H1 (cell line): Measurements from ENCODE around the gene TBC1D20. TPM values are rescaled to one million over a fixed set of nuclear protein-coding genes. Genes with fewer than 3 reads are reported as not detected.

Source experiments
- CTCF ChIA-PET: fragments of 300-600 bp; sonication (Branson Sonifier 250); formaldehyde crosslinking; loops from one replicate; lab custom pipeline; 2021; ENCODE audit not compliant: partially characterized antibody; lab: Charles Lee
- POLR2A ChIA-PET: fragments of 300-600 bp; sonication (Branson Sonifier 250); formaldehyde crosslinking; loops from one replicate; lab custom pipeline; 2021; ENCODE audit warnings: inconsistent platforms; ENCODE audit not compliant: partially characterized antibody; lab: Charles Lee
- DNase-seq, 2 experiments: peaks; one replicate each; pipeline versions ENCODE4 v3.0.0 to v3.0.0-alpha.2; 2010 to 2022; ENCODE audit warnings: low spot score in 2 of 2, low read depth in 1 of 2, mixed read lengths in 1 of 2
- FAIRE-seq: peaks from 2 replicates; lab custom pipeline; 2011; peaks lifted over from hg19 to GRCh38; lab: Jason Lieb, UNC
- H2AFZ ChIP-seq: 2 replicates; pipeline ENCODE4 v1.8.1; 2012; ENCODE audit warnings: low read length, inconsistent platforms
- H2AK5ac ChIP-seq: 2 replicates; pipeline ENCODE4 v1.6.1; 2013; ENCODE audit warnings: low read depth, low read length
- H2BK120ac ChIP-seq: replicated peaks from 2 replicates; pipeline ENCODE3; 2013; ENCODE audit warnings: low read depth, low read length, inconsistent platforms
- H2BK12ac ChIP-seq: 2 replicates; pipeline ENCODE4 v1.6.1; 2013; ENCODE audit warnings: low read depth, low read length
- H2BK15ac ChIP-seq: 2 replicates; pipeline ENCODE4 v1.6.1; 2013; ENCODE audit warnings: low read length
- H2BK20ac ChIP-seq: 2 replicates; pipeline ENCODE4 v1.6.1; 2013; ENCODE audit warnings: low read length
- H2BK5ac ChIP-seq: 2 replicates; pipeline ENCODE4 v1.6.1; 2013; ENCODE audit warnings: low read depth, low read length
- H3K14ac ChIP-seq: 2 replicates; pipeline ENCODE4 v1.6.1; 2013; ENCODE audit warnings: inconsistent platforms; ENCODE audit not compliant: insufficient read length
- H3K18ac ChIP-seq: 2 replicates; pipeline ENCODE4 v1.6.1; 2013; ENCODE audit warnings: low read length; ENCODE audit errors: extremely low read depth
- H3K23ac ChIP-seq: 2 replicates; pipeline ENCODE4 v1.6.1; 2013; ENCODE audit warnings: inconsistent platforms; ENCODE audit not compliant: insufficient read length
- H3K23me2 ChIP-seq: 2 replicates; pipeline ENCODE4 v1.6.1; 2013; ENCODE audit warnings: low read depth, low read length
- H3K27ac ChIP-seq: 2 replicates; pipeline ENCODE4 v1.6.1; 2011; ENCODE audit warnings: low read depth, low read length, inconsistent platforms
- H3K27me3 ChIP-seq, 4 experiments: replicated peaks in 1 of 4; 1 replicate in 1 of 4; 2 replicates in 3 of 4; pipeline versions ENCODE4 v1.6.1 to v1.8.1; 2011 to 2013; ENCODE audit warnings: low read length in 3 of 4, mild to moderate bottlenecking in 3 of 4, inconsistent platforms in 2 of 4, mixed read lengths in 2 of 4, moderate library complexity in 1 of 4; ENCODE audit not compliant: control insufficient read depth in 3 of 4, insufficient read depth in 3 of 4; ENCODE audit errors: extremely low read depth in 1 of 4
- H3K36me3 ChIP-seq, 4 experiments: 2 replicates each; pipeline versions ENCODE4 v1.6.1 to v1.8.1; 2011 to 2013; ENCODE audit warnings: mild to moderate bottlenecking in 4 of 4, low read length in 3 of 4, moderate library complexity in 2 of 4, control low read depth in 1 of 4, inconsistent platforms in 1 of 4; ENCODE audit not compliant: insufficient read depth in 4 of 4, control insufficient read depth in 2 of 4
- H3K4ac ChIP-seq: replicated peaks from 2 replicates; pipeline ENCODE3; 2013; ENCODE audit warnings: low read length, low read depth, mixed read lengths, inconsistent platforms; ENCODE audit not compliant: insufficient read length
- H3K4me1 ChIP-seq, 4 experiments: replicated peaks in 1 of 4; 1 replicate in 1 of 4; 2 replicates in 3 of 4; pipeline versions ENCODE4 v1.6.1 to v1.8.1; 2011 to 2013; ENCODE audit warnings: low read length in 3 of 4, inconsistent platforms in 2 of 4, mixed read lengths in 1 of 4; ENCODE audit not compliant: insufficient read depth in 4 of 4, control insufficient read depth in 3 of 4
- H3K4me2 ChIP-seq, 2 experiments: 2 replicates each; pipeline versions ENCODE4 v1.6.1 to v1.8.1; 2011 to 2013; ENCODE audit warnings: low read depth in 2 of 2, low read length in 2 of 2, control low read depth in 1 of 2, inconsistent platforms in 1 of 2, mild to moderate bottlenecking in 1 of 2; ENCODE audit not compliant: insufficient read depth in 1 of 2
- H3K4me3 ChIP-seq, 4 experiments: fragments of 200-600, 300-600 bp in 1 of 4; sonication (generic), shearing (Covaris generic), sonication (Bioruptor Twin) in 1 of 4; 2 replicates each; pipeline versions ENCODE4 v1.5.1 to v1.8.1; 2011 to 2016; ENCODE audit warnings: low read length in 4 of 4, low read depth in 3 of 4, control low read depth in 2 of 4, inconsistent platforms in 2 of 4, mild to moderate bottlenecking in 2 of 4, mixed read lengths in 1 of 4, moderate library complexity in 1 of 4; ENCODE audit not compliant: insufficient read depth in 2 of 4; ENCODE audit errors: extremely low read depth in 1 of 4
- H3K56ac ChIP-seq: replicated peaks from 2 replicates; pipeline ENCODE3; 2013; ENCODE audit warnings: low read depth, mild to moderate bottlenecking, mixed read lengths, low read length, inconsistent platforms; ENCODE audit not compliant: insufficient read length
- H3K79me1 ChIP-seq: 2 replicates; pipeline ENCODE4 v1.6.1; 2013; ENCODE audit warnings: low read depth, low read length, control low read depth
- H3K79me2 ChIP-seq, 2 experiments: 2 replicates each; pipeline versions ENCODE4 v1.6.1 to v1.8.1; 2012 to 2013; ENCODE audit warnings: low read length in 2 of 2, mild to moderate bottlenecking in 2 of 2, inconsistent platforms in 1 of 2; ENCODE audit not compliant: insufficient read depth in 2 of 2, control insufficient read depth in 1 of 2
- H3K9ac ChIP-seq, 4 experiments: replicated peaks in 1 of 4; 1 replicate in 1 of 4; 2 replicates in 3 of 4; pipeline versions ENCODE4 v1.6.1 to v1.8.1; 2011 to 2013; ENCODE audit warnings: low read depth in 3 of 4, low read length in 3 of 4, control low read depth in 2 of 4, mild to moderate bottlenecking in 2 of 4, moderate library complexity in 2 of 4, inconsistent platforms in 1 of 4; ENCODE audit errors: extremely low read depth in 1 of 4
- H3K9me3 ChIP-seq, 2 experiments: 2 replicates each; pipeline versions ENCODE4 v1.6.1 to v1.8.1; 2012 to 2013; ENCODE audit warnings: mild to moderate bottlenecking in 2 of 2, moderate library complexity in 2 of 2, control low read depth in 1 of 2, inconsistent platforms in 1 of 2, low read depth in 1 of 2, low read length in 1 of 2, mixed read lengths in 1 of 2; ENCODE audit not compliant: insufficient read depth in 2 of 2
- H4K20me1 ChIP-seq, 2 experiments: replicated peaks in 1 of 2; 2 replicates each; pipeline versions ENCODE3 to v1.8.1; 2011 to 2013; ENCODE audit warnings: inconsistent platforms in 2 of 2, low read length in 2 of 2, mild to moderate bottlenecking in 1 of 2; ENCODE audit not compliant: insufficient read depth in 2 of 2, control insufficient read depth in 1 of 2
- H4K5ac ChIP-seq: 2 replicates; pipeline ENCODE4 v1.6.1; 2013; ENCODE audit warnings: low read length, low read depth, mixed read lengths, inconsistent platforms; ENCODE audit not compliant: insufficient read length
- H4K8ac ChIP-seq: 2 replicates; pipeline ENCODE4 v1.8.0; 2013; ENCODE audit warnings: mild to moderate bottlenecking, moderate library complexity, low read length, inconsistent platforms; ENCODE audit not compliant: insufficient read depth; ENCODE audit errors: extremely low read depth
- H4K91ac ChIP-seq: replicated peaks from 2 replicates; pipeline ENCODE3; 2013; ENCODE audit warnings: low read length, mixed read lengths, inconsistent platforms; ENCODE audit not compliant: insufficient read length
- CBX8 ChIP-seq: fragments of 300-800, 300-1000 bp; sonication (generic); IDR thresholded peaks from 2 replicates; pipeline ENCODE4 v1.7.1; 2016; ENCODE audit warnings: low read depth, low read length, borderline replicate concordance
- EP300 ChIP-seq, 2 experiments: IDR thresholded peaks; 1 replicate in 1 of 2; 2 replicates in 1 of 2; pipeline ENCODE4 v1.6.1; 2011 to 2012; ENCODE audit warnings: low read depth in 2 of 2, low read length in 2 of 2, mild to moderate bottlenecking in 2 of 2, borderline replicate concordance in 1 of 2, inconsistent platforms in 1 of 2, moderate library complexity in 1 of 2
- FOSL1 ChIP-seq: IDR thresholded peaks from 2 replicates; pipeline ENCODE4 v1.6.1; 2011; ENCODE audit warnings: mild to moderate bottlenecking, low read depth, low read length, moderate library complexity; ENCODE audit not compliant: insufficient read depth
- JUND ChIP-seq: IDR thresholded peaks from 2 replicates; pipeline ENCODE4 v1.6.1; 2011; ENCODE audit warnings: mild to moderate bottlenecking, improper control_type of control experiment, low read length
- RFX5 ChIP-seq: IDR thresholded peaks from 2 replicates; pipeline ENCODE4 v1.6.1; 2011; ENCODE audit warnings: low read depth, low read length, improper control_type of control experiment, borderline replicate concordance
- WGBS, 2 experiments: shearing (Covaris generic) in 1 of 2; methylation state at CpG; one replicate each; pipeline versions ENCODE4 v1.1.6 to v1.1.7; 2013 to 2015; ENCODE audit warnings: low lambda C conversion rate in 2 of 2, mixed read lengths in 2 of 2, inconsistent platforms in 1 of 2, low coverage in 1 of 2, missing lambda C conversion rate in 1 of 2; ENCODE audit not compliant: insufficient replicate concordance in 2 of 2, insufficient coverage in 1 of 2, insufficient read length in 1 of 2; ENCODE audit errors: extremely low coverage in 1 of 2, missing lambda C conversion rate in 1 of 2; 5-methylcytosine and 5-hydroxymethylcytosine counted together
- polyA plus RNA-seq, 7 experiments: library from polyadenylated mRNA; depleted of rRNA in 3 of 7; stranded (reverse) in 5 of 7; unstranded in 2 of 7; fragments of >200 nt in 5 of 7; fragments of 200-250 nt in 2 of 7; gene quantifications; 1 replicate in 5 of 7; 2 replicates in 1 of 7; 4 replicates in 1 of 7; pipeline versions ENCODE4 v1.2.1 to v1.2.3, GENCODE V29; 2011 to 2013; ENCODE audit warnings: missing spikeins in 2 of 7, mixed read lengths in 2 of 7
- total RNA-seq: library from RNA; stranded (reverse); fragmentation: NEBNext Ultra II Directional; extraction: Animal tissue kit (Norgen Biotek cat#: 25700); gene quantifications from 2 replicates; pipeline ENCODE4 v1.2.1, GENCODE V29; 2021

TBC1D20 gene
- total and polyA plus RNA-seq, 2 of the 8 experiments (the other 6 are each of a cell fraction or from before 2014, with no cell fraction given): 14.5 to 17.1 TPM

DNA sequence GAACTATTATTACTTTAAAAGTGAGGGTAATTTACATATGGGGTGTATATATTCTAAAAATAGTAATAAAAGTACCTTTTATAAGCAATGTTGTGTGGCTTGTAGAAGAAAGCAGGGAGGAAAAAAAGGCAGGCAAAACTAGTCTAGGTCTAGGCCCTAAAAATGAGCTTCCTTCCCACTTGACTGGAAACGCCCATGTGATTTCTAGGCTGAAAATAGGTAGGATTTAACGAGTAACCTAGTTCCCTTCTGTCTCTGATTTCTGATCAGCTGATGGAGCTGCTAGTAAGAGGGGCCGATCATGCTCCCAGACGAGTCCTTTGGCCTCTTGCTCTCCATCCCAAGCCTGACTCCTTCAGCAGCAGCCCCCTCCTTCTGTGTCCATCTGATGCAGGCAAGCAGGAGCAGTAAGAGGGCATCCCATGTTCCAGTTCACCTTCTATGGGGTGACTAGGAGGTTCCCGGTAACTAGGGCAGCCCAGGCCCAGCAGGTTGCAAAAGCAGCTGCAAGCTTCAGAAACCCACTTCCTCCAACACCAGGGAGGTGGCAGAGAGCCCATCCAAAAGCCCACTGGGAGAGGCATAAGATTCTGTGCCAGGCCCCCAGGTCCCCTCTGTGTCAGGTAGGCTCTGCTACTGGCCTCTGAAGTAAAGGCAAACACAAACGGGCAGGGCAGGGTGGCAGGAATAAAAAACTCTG, 24.4 kb downstream of the TBC1D20 start:
- Histone ChIP-seq H3K36me3 (peaks cover 19 to 62% (median 37%) of the 10 kb centered on the region in 4 experiments; a peak in 7 of 8 replicates), H2BK12ac (no peak overlapping the region), H4K5ac (no peak overlapping the region), H4K20me1 (peaks cover 2 to 26% of the 10 kb centered on the region in 2 experiments), H3K9me3 (no peaks in the 10 kb centered on the region), H3K4me3 (no peak overlapping the region), H3K4ac (no peak overlapping the region), H3K23ac (no peak overlapping the region), H3K23me2 (no peaks in the 10 kb centered on the region), H3K4me2 (no peak overlapping the region), H4K8ac (no peak overlapping the region), H3K27me3 (peaks cover 0 to 11% (median 2%) of the 10 kb centered on the region in 4 experiments; a peak in 4 of 7 replicates), H3K79me2 (no peaks in the 10 kb centered on the region), H2AFZ (no peak overlapping the region), H2BK15ac (no peak overlapping the region), H3K14ac (no peak overlapping the region), H3K79me1 (no peaks in the 10 kb centered on the region), H4K91ac (no peak overlapping the region), H2BK120ac (no peak overlapping the region), H3K9ac (no peak overlapping the region), H2AK5ac (no peak overlapping the region), H3K4me1 (peaks cover 0 to 13% (median 5%) of the 10 kb centered on the region in 4 experiments; a peak in 6 of 7 replicates), H3K18ac (no peak overlapping the region), H3K56ac (no peak overlapping the region), H2BK5ac (no peak overlapping the region), H3K27ac (no peak overlapping the region), H2BK20ac (no peak overlapping the region)
- DNase-seq (no peak), FAIRE-seq (no peak)
- CTCF ChIA-PET: interaction anchor here (0.9 to 4.1 kb wide), 5 partner anchors 11 to 302 kb away, joined by 3 to 16 read pairs (median 3); no protein-coding TSS in a partner anchor
- POLR2A ChIA-PET: interaction anchor here (1.0 to 1.7 kb wide), 4 partner anchors 8 to 57 kb away, joined by 3 to 4 read pairs (median 4); partner anchors contain the start of gene TRIB3
- TF ChIP-seq RFX5 (no peak), JUND (no peak), EP300 (IDR thresholded peaks at IDR 0.05; ENCODE audit: borderline replicate concordance in 1 of 2, low read depth in 2 of 2, low read length in 2 of 2) (no peak), CBX8 (no peak), FOSL1 (no peak)
- 90% methylated on average over 6 of the region's 6 CpGs; no CpG with 5 or more reads in 1 of the 2 experiments for WGBS, 2 experiments
